Mucosa of gallbladder (tissue), 1 donor: ENCODE measurements around the gene AK9. TPM values are rescaled to one million over a fixed set of nuclear protein-coding genes. Genes with fewer than 3 reads are reported as not detected.

Source experiments
- DNase-seq: peaks from one replicate; pipeline ENCODE4 v3.0.0-alpha.2; 2020; ENCODE audit warnings: low spot score
- total RNA-seq: library from RNA; stranded (reverse); gene quantifications from one replicate; pipeline ENCODE4 v1.2.1, GENCODE V29; 2021
- donor health status: DM: no; HTN: no; CAD: no.

The AK9 gene
- total RNA-seq, 1 donor from 2014 or later: 11.2 TPM

- DNase-seq: no peak
Measured at GRCh38 chr6:109513571-109514071, 177.4 kb downstream of the AK9 start.

GRCh38 chr6:109512271-109512817 is 178.7 kb downstream of the AK9 start:
- no peak for DNase-seq

- DNase-seq: no peak
Measured at GRCh38 chr6:109511832-109512231, 179.2 kb downstream of the AK9 start.

- no peak for DNase-seq
Measured at GRCh38 chr6:109510358-109510757, 180.6 kb downstream of the AK9 start.

GRCh38 chr6:109508166-109508860 is 182.7 kb downstream of the AK9 start:
- no peak for DNase-seq

- DNase-seq: no peak
Measured at GRCh38 chr6:109507490-109508072, 183.4 kb downstream of the AK9 start.

GRCh38 chr6:109506841-109507240 is 184.2 kb downstream of the AK9 start:
- DNase-seq: no peak

- no peak for DNase-seq
Measured at GRCh38 chr6:109506314-109506713, 184.7 kb downstream of the AK9 start.

- DNase-seq: no peak
Measured at GRCh38 chr6:109503327-109504224, 187.4 kb downstream of the AK9 start.

- DNase-seq: no peak
Measured at GRCh38 chr6:109498936-109499335, 192.1 kb downstream of the AK9 start.

- no peak for DNase-seq
Measured at GRCh38 chr6:109498052-109498451, 192.9 kb downstream of the AK9 start.

GRCh38 chr6:109496036-109496772 is 194.8 kb downstream of the AK9 start:
- DNase-seq: no peak

- DNase-seq: no peak
Measured at GRCh38 chr6:109493865-109494264, 197.1 kb downstream of the AK9 start.

GRCh38 chr6:109491207-109491938 is 199.6 kb downstream of the AK9 start:
- no peak for DNase-seq

GRCh38 chr6:109490713-109491112 is 200.3 kb downstream of the AK9 start:
- no peak for DNase-seq

GRCh38 chr6:109488001-109488400 is 203.0 kb downstream of the AK9 start:
- no peak for DNase-seq

- no peak for DNase-seq
Measured at GRCh38 chr6:109486068-109486467, 204.9 kb downstream of the AK9 start.

GRCh38 chr6:109485266-109485935 is 205.6 kb downstream of the AK9 start:
- no peak for DNase-seq

- DNase-seq: no peak
Measured at GRCh38 chr6:109484122-109484521, 206.9 kb downstream of the AK9 start.

GRCh38 chr6:109483735-109484057 is 207.3 kb downstream of the AK9 start:
- no peak for DNase-seq
